ENCODE measurements around the gene EIF3L. TPM values are rescaled to one million over a fixed set of nuclear protein-coding genes. Genes with fewer than 3 reads are reported as not detected.

EIF3L gene
- total and polyA plus RNA-seq, 2 donors (not counting 3 experiments of a cell fraction or from before 2014, with no cell fraction given), result 479 to 601 TPM

DNA sequence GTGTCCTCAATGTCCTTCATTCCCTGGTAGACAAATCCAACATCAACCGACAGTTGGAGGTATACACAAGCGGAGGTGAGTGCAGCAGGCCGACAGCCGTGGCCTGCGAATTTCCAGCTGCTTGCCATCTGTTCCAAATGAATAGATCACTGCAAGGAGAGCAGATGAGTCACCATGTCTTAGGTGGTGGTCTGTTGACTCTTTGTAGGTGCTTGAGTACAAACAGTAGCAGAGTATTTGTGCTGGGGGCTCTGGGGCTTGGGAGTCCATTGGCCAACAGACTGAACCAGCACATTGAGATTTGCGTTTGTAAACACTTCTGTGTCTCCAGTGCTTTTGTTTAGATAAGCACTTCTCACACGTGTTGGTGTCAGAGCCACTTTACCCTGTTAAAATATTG, 21.1 kb downstream of the EIF3L start:
- FAIRE-seq, result no peak
- dilution Hi-C loops (cut with MboI; ENCODE audit: extremely low pct_ligation_motif_present, low sequenced_read_pairs) (no loop called here), intact Hi-C loops (cut with micrococcal nuclease) (no loop called here)
- no peaks in the 10 kb centered on the region for H3K9me1 ChIP-seq (replicated peaks; ENCODE audit: control insufficient read depth, extremely low read depth, insufficient read depth, low read length)
- no peak overlapping the region for H3K4me3 ChIP-seq (replicated peaks in 1 of 3; ENCODE audit: insufficient read depth in 1 of 3, low read depth in 1 of 3, low read length in 3 of 3)
- no peaks in the 10 kb centered on the region for H3K9me3 ChIP-seq (replicated peaks; ENCODE audit: control insufficient read depth, insufficient read depth, low read length)
- peaks cover 48 to 51% of the 10 kb centered on the region in 2 experiments for H3K36me3 ChIP-seq (ENCODE audit: control insufficient read depth in 2 of 2, extremely low read depth in 1 of 2, insufficient read depth in 2 of 2, low read length in 2 of 2)
- H3K9ac ChIP-seq (replicated peaks; ENCODE audit: extremely low read depth, insufficient read depth, low read length), result no peak overlapping the region
- no peaks in the 10 kb centered on the region for H3K4me1 ChIP-seq (ENCODE audit: control insufficient read depth, extremely low read depth, insufficient read depth, low read length)
- DNase-seq (ENCODE audit: low read depth, low spot score), result no peak
- ChIA-PET CTCF (no interaction called here), POLR2A (no interaction called here)
- H3K79me2 ChIP-seq (ENCODE audit: control insufficient read depth, insufficient read depth, low read length), result peaks cover 11% of the 10 kb centered on the region
- peaks cover 4% of the 10 kb centered on the region for H4K20me1 ChIP-seq (replicated peaks; ENCODE audit: control insufficient read depth, extremely low read depth, insufficient read depth, low read length)
- no TSS peak for BruUV-seq (replicated peaks)
- H3K27me3 ChIP-seq (ENCODE audit: control insufficient read depth in 2 of 2, insufficient read depth in 2 of 2, low read length in 2 of 2), result no peaks in the 10 kb centered on the region
- TF ChIP-seq FOS (IDR thresholded peaks at IDR 0.05; ENCODE audit: borderline replicate concordance, insufficient read depth, low read length) (no peak), GATA2 (IDR thresholded peaks at IDR 0.05; ENCODE audit: insufficient read depth, insufficient read length, low read depth, low read length) (no peak), JUN (IDR thresholded peaks at IDR 0.05; ENCODE audit: borderline replicate concordance, insufficient read depth, insufficient read length, low read depth) (no peak), EZH2 (IDR thresholded peaks at IDR 0.05; ENCODE audit: borderline replicate concordance, low read depth, low read length, severe bottlenecking) (no peak), MAX (IDR thresholded peaks at IDR 0.05; ENCODE audit: insufficient read depth, insufficient read length) (no peak), MYC (IDR thresholded peaks at IDR 0.05; ENCODE audit: low read depth, low read length) (no peak)
- TF ChIP-seq, protein P1, sequence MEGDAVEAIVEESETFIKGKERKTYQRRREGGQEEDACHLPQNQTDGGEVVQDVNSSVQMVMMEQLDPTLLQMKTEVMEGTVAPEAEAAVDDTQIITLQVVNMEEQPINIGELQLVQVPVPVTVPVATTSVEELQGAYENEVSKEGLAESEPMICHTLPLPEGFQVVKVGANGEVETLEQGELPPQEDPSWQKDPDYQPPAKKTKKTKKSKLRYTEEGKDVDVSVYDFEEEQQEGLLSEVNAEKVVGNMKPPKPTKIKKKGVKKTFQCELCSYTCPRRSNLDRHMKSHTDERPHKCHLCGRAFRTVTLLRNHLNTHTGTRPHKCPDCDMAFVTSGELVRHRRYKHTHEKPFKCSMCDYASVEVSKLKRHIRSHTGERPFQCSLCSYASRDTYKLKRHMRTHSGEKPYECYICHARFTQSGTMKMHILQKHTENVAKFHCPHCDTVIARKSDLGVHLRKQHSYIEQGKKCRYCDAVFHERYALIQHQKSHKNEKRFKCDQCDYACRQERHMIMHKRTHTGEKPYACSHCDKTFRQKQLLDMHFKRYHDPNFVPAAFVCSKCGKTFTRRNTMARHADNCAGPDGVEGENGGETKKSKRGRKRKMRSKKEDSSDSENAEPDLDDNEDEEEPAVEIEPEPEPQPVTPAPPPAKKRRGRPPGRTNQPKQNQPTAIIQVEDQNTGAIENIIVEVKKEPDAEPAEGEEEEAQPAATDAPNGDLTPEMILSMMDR (IDR thresholded peaks at IDR 0.05; ENCODE audit: extremely low read depth in 1 of 2, insufficient read depth in 1 of 2, low read depth in 1 of 2, low read length in 2 of 2), result no peak
- H2AFZ ChIP-seq (ENCODE audit: low read depth, low read length), result no peak overlapping the region
- H3K4me2 ChIP-seq (ENCODE audit: insufficient read depth, low read length), result no peak overlapping the region
- no peak overlapping the region for H3K27ac ChIP-seq (ENCODE audit: insufficient read depth, low read depth, low read length)

Data from endothelial cell of umbilical vein (primary cell).